Stimulated activated CD4-positive, alpha-beta T cell treated with anti-CD3 and anti-CD28 coated beads, Interleukin-1b, Interleukin-23, amount 100 ng/mL, for 24 hours (primary cell): ENCODE data around the gene ZNF501.

Experiments used
- DNase-seq, 4 experiments: peaks; one replicate each; pipeline ENCODE4 v3.0.0-alpha.2; 2020; ENCODE audit warnings: low read depth in 4 of 4, low spot score in 1 of 4

Gene ZNF501

DNA sequence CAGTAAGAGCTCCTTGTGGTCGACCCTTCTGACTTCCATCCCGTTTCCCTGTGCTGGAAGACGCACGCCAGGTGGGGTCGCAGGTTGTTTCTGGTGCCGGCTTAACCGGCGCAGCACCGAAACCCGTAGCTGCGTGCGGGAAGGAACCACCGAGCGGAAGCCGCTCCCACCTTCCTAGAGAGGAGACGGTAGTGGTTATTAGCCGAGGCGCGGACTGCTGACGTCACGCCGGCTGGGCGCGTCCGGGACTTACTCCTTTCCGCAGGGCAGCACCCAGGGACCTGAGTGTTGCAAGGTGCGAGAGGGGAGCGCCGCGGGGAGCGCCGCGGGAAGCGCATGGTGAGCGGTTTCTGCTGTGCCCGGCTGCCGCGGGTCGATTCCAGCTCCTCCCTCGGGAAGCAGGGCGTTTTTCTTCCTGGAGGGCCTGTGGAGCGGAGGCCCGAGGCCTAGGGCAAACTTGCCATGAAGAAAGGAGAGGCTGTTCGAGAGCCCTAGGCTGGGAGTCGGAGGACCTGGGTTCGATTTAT, at the start of gene ZNF501:
TSS of gene ZNF501 (plus strand) at position 252 of the 527 bp plus-strand sequence. CDS start 4,787 bp downstream, outside the sequence.
- peak; percentile 57 to 87 (median 70) for DNase-seq

DNA sequence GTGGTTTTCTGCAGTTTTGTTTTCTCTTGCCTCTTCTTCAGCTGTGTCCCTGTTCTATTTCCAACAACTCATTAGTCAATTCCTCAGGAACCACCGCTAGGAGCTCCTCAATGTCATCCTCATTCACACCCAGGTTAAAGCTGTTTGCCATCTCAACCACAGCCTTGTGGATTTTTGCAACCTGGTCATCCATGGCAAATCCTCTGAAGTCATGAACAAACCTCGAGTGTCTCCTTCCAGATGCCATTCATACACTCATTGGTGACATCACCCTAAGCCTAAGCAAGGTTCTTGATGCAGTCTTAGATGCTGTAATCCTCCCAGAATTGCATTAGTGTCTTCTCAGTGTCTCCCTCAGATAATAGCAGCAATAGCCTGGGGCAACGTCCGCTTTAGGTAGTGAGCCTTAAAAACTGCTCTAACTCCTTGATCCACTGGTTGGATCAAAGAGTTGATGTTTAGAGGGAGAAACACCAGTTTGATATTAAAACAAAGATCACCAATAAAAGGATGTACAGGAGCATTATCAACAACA, 48.4 kb upstream of the ZNF501 start:
- no peak for DNase-seq

DNA sequence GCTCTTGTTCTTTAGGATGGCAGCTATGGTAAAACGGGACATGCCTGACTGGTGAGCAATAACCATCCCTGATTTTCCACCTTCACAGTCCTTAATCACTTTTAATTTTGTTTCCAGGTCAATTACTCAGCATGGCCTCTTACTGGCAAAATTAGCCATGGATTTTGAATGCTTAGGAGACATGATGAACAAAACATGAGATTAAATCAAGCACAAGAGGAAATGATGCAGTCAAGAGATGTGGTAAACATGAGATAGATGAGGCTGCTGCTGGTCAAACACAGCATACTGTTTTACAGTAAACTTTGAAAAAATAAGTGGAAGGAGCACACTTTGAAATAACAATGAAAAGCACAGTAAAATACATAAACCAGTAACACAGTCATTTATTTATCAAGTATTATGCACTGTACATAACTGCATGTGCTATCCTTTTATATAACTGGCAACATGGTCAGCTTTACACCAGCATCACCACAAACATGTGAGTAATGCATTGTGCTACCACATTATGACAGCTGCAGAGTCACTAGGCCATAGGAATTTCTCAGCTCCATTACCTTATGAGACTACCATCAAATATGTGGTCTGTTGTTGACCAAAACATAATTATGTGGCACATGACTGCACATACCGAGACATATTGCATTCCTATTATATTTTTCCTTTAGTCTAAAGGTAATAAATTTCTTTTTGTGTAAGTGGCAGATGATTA, 47.1 kb upstream of the ZNF501 start:
- DNase-seq, result no peak

DNA sequence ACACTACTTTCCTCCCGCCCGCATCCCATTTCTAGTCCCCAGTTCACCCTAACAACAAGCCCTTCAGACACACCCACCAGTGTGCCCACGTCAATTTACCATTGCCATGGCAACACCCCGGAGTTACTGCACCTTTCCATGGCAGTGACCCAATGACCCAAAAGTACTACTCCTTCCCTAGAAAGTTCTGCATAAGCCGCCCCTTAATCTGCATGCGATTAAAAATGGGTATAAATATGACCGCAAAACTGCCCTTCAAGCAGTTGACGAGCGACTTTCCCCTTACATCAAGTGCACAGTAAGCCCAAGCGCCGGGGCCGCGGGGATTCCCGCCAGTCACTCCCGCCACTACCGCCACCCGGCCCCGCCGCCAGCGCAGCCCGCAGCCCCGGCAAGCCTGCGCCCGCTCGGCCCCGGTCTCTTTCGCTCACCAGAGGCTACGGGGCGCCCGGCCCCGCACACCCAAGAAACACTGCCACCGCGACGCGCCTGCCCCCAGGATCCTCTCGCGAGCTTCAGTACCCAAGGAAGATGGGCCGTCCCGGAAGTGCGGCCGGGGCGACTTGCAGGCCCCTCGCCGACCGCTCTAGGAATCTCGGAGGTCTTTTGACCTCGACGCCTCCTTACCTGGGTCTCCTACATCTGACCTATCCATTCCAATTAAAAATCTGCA, 44.2 kb upstream of the ZNF501 start:
- DNase-seq, result peak in 2 of 4 experiments; percentile 43 to 49

DNA sequence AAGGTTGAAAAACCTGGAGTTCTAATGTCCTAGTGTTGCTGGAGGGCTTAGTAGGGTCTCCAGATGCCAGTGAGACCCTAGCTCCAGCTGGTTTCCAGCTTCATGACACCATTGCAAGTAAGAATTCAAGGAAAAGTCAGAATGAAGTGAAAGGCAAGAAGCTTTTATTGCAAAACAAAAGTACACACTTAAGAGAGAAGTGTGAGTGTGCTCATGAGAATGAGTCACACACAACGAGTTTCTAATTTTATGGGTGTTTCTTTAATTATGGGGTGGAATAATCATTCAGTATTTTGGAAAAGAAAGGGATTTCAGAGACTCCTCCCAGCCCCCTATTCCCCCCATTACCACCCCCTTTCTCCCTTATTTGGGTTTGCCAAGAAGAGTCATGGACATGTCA, 41.5 kb upstream of the ZNF501 start:
- no peak for DNase-seq

DNA sequence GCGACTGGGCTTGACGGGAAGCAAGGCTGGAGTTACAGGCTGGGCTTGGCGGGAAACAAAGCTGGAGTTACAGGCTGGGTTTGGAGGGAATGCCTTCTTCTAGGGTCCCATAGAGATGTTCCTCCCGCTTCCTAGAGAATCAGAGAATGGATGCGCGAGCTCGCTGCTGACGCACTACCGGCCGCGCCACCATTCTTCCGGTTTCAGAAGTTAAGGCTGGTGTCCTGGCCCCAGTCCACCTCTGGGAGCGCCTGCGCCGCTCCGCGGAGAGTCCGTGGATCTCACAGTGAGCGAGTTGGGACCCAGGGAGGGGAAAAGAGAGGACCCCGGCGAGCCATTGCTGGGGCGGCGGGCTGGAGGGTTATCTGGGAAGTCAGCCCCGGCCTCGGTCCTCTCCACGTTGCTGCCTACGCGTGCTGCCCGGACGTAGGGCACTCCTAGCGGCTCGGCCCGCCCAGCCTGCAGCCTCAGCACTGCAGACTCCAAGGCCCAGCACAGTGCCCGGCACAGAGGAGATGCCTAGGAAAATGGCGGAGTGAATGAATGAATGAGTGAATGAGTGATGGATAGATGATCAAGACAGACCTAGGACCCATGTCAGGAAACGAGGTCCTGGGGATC, 16.9 kb upstream of the ZNF501 start, which contains the start of gene ZNF502:
TSS of gene ZNF502 (plus strand) at position 206 of the 621 bp plus-strand sequence. CDS start 7,602 bp downstream, outside the sequence.
- DNase-seq, result peak in 3 of 4 experiments; percentile 34 to 60 (median 44)

DNA sequence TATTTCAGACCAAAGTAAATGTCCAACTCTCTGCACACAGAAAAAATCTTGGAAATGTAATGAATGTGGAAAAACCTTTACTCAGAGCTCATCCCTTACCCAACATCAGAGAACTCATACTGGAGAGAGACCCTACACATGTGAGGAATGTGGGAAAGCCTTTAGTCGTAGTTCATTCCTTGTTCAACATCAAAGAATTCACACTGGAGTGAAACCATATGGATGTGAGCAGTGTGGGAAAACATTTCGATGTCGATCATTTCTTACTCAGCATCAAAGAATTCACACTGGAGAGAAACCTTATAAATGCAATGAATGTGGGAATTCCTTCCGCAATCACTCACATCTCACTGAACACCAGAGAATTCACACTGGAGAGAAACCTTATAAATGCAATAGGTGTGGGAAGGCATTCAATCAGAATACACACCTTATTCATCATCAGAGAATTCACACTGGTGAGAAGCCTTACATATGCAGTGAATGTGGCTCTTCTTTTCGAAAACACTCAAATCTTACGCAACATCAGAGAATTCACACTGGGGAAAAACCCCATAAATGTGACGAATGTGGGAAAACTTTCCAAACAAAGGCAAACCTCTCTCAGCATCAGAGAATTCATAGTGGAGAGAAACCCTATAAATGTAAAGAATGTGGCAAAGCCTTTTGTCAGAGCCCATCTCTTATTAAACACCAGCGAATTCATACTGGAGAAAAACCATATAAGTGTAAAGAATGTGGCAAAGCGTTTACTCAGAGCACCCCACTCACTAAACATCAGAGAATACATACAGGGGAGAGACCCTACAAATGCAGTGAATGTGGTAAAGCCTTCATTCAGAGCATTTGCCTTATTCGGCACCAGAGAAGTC, 8.0 kb upstream of the ZNF501 start:
- no peak for DNase-seq

DNA sequence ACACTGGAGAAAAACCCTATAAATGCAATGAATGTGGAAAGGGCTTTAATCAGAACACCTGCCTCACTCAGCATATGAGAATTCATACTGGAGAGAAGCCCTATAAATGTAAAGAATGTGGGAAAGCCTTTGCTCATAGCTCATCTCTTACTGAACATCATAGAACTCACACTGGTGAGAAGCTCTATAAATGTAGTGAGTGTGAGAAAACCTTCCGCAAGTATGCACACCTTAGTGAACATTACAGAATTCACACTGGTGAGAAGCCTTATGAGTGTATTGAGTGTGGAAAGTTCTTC, 7.4 kb upstream of the ZNF501 start:
- DNase-seq, result no peak

DNA sequence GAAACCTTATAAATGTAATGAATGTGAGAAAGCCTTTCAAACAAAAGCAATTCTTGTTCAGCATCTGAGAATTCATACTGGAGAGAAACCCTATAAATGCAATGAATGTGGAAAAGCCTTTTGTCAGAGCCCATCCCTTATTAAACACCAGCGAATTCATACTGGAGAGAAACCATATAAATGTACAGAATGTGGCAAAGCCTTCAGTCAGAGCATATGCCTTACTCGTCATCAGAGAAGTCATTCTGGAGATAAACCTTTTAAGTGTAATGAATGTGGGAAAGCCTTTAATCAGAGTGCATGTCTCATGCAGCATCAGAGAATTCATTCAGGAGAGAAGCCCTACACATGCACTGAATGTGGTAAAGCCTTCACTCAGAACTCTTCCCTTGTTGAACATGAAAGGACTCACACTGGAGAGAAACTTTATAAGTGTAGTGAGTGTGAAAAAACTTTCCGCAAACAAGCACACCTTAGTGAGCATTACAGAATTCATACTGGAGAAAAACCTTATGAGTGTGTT, 5.3 kb downstream of the ZNF501 start:
- DNase-seq, result no peak

DNA sequence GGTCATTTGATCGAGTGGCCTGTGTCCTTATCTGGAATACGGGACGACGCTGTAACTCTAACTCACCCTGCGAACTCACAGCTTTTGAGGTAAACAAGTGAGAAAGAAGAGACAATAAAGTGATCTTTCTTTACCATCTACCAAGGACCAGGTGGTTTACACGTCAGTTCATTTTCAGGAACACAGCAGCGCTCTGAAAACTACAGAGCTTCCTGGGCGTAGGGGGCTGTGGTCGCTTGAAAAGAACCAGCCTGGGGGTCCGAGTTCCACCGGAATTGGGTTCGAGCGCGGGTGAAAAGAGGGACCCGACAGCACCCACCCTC, 31.6 kb downstream of the ZNF501 start:
- no peak for DNase-seq

DNA sequence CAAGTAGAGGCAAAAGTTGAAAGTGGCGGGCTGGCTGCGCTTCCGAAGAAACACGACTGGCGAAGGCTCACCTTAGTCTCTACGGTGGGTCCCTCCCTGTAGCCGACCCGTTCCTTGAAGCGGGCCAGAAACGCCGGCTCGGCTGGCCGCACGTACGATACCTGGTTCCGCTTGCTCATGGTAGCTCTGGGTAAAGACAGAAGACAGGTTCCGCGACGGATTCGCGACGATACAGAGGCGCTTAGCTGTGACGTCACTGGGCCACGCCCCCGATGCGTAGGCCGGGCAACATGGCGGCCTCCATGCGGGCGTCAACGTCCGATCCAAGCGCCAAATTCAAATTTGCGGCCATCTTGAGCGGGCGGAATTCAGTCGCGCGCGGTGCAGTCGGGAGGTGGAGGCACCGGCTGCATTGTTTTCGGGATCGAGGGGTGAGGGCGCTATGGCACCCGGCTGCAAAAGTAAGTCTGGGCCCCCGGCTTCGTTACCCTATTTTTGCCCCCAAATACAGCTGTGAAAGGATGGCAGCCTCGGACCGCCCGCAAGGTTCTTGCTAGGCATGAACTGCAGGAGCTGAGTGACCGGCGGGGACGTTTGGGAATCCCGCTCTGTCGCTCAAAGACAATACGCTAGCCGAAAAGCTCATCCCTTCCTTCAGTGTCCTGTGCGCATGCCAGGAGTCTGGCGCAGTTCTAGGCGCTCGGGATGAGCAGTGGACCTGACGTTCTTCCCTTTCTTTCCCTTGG, 32.2 kb downstream of the ZNF501 start, which contains the start of the genes KIAA1143 and KIF15:
TSS of gene KIAA1143 (minus strand) at position 196 of the 746 bp plus-strand sequence. CDS start at position 179, 17 bp downstream.
TSS of gene KIF15 (plus strand) at position 371 of the 746 bp plus-strand sequence. CDS start at position 443, 72 bp downstream.
- DNase-seq, result peak; percentile 97 to 99 (median 98)

DNA sequence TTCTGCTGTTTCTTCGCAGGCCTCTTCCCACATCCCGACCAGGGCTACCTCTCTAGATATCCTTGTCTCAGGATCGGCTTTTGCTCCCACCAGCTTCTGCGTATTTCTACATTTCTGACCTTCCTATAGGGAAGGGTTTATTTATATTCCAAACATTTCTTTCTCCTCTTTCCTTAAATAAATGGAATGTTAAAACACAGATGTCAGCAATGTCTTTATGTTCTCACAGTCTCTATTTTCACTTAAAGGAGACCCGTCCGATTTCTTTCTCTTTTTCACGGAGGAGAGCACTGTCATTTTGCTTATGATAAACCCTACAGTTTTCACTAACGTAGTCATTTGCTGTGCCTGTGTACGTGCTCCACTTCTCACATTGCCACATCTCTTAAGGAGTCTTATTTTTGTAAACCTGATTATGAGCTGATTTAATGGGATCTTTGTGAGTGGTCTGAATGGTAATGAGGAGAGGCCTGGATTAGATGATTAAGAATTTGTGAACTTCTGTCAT, 32.8 kb downstream of the ZNF501 start:
- DNase-seq, result no peak

DNA sequence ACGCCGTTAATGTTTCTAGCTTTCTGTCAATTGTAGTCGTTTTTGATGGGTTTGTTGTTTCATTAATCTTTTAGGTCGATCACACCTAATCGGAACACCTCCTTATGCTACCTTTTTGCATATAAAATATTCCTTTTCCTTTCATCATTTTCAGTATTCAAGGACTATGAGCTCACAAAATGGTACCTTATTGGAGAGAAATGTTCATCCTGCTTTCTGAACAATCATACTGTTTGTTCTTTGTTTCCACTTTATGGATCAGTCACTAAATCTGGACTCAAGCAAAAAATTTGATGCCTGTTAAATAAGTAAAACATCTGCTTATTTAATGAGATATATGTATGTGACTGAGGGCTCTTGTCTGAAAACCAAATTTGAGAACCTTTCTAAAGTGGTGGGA, 33.3 kb downstream of the ZNF501 start:
- DNase-seq, result no peak

DNA sequence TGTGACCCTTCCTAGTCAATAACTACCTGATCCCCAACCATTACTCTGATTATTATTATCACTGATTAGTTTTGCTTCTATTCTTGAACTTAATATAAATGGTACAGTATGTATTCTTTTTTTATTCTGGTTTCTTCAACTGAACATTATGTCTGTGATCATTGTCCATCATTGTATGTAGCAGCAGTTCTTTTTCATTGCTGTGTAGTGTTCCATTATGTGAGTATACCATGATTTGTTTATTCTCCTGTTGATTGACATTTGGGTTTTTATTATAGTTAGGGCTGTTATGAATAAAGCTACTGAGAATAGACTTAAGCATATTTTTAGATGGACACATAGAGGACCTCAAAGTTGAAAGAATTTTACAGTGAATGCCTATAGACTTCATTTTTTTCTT, 34.8 kb downstream of the ZNF501 start:
- no peak for DNase-seq

DNA sequence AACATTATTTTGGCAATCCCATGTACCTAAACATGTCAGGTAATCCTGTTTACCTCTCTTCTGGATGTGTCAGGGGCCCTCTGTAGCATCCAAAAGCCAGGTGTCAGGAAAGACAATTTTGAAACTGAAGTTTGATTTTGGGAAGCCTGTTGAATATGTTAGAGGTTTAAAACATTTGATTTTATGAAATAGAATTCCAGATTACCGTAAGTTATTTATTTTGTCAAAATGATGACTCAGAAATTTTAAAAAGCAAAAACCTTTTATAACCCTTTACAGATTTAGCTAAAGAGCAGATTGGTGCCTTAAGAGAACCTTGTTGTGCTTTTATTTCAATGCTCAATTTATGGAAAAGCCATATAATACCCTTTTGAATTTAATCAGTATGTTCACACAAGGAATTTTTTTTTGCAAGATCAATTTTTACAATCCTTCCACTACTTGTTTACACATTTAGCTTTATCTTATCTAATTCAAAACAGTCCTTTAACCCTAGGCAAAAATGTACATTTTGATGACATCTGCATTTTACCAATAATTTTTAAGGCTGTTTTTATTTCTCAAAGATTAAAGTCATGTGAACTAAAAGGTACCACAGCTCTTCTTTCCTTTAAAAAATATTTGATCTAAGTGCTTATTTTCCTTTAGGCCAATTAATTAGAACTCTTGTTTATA, 42.1 kb downstream of the ZNF501 start:
- no peak for DNase-seq

DNA sequence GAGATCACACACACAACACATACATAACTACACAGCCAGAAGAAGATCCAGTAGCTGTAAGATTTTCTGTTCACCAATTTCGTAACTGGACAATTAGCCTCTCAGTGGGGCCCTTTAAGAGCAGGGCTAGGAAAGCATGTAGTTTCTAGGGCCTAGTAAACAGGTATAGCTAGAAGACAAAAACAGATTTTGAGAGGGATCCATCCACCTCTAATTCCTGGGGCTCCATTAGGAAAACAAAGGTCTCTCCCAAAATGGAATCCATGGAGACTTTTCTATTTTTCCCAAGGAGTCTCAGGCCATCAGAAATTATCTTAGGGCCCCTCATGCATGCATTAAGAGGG, 42.6 kb downstream of the ZNF501 start:
- no peak for DNase-seq

DNA sequence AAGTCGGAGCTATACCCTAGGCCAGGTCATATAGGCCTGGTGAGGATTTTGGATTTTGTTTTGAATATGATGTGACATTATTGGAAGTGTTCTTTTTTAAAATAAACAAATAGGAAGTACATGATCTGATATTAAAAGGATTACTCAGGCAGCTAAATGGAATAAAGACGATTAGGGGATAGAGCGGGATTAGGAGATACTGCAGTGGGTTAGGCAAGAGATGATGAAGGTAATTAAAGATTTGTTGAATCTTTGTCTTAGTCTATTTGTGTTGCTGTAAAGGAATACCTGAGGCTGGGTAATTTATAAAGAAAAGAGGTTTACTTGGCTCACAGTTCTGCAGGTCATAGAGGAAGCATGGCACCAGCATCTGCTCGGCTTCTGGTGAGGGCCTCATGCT, 53.5 kb downstream of the ZNF501 start:
- DNase-seq, result no peak
